Liver (tissue), 9 donors: Measurements from ENCODE around the gene FBXL13. TPM values are rescaled to one million over a fixed set of nuclear protein-coding genes. Genes with fewer than 3 reads are reported as not detected.

Source experiments
- DNase-seq: peaks from one replicate; pipeline ENCODE4 v3.0.0-alpha.2; 2017; ENCODE audit warnings: low spot score
- H3K27ac ChIP-seq, 2 donors: one replicate each; pipeline ENCODE4 v1.7.0; 2013; ENCODE audit warnings: inconsistent platforms in 2 of 2, low read length in 2 of 2, control low read depth in 1 of 2, low read depth in 1 of 2, mild to moderate bottlenecking in 1 of 2
- H3K27me3 ChIP-seq, 4 donors: one replicate each; pipeline versions ENCODE4 v1.6.1 to v1.7.0; 2013; ENCODE audit warnings: low read length in 3 of 4, inconsistent platforms in 1 of 4, mild to moderate bottlenecking in 1 of 4, moderate library complexity in 1 of 4; ENCODE audit not compliant: control insufficient read depth in 4 of 4, insufficient read depth in 4 of 4
- H3K36me3 ChIP-seq, 4 donors: one replicate each; pipeline versions ENCODE4 v1.6.1 to v1.7.0; 2013; ENCODE audit warnings: low read length in 3 of 4, mild to moderate bottlenecking in 3 of 4, low read depth in 1 of 4, moderate library complexity in 1 of 4; ENCODE audit not compliant: control insufficient read depth in 4 of 4, insufficient read depth in 3 of 4
- H3K4me1 ChIP-seq, 4 donors: one replicate each; pipeline versions ENCODE4 v1.6.1 to v1.7.0; 2013; ENCODE audit warnings: low read length in 3 of 4, mild to moderate bottlenecking in 3 of 4, moderate library complexity in 1 of 4; ENCODE audit not compliant: control insufficient read depth in 4 of 4, insufficient read depth in 4 of 4
- H3K4me3 ChIP-seq, 3 donors: one replicate each; pipeline versions ENCODE4 v1.6.1 to v1.7.0; 2013; ENCODE audit warnings: low read length in 3 of 3, control low read depth in 1 of 3, low read depth in 1 of 3, mild to moderate bottlenecking in 1 of 3
- H3K9ac ChIP-seq, 2 donors: one replicate each; pipeline ENCODE4 v1.7.0; 2013; ENCODE audit warnings: low read length in 2 of 2, mild to moderate bottlenecking in 2 of 2, moderate library complexity in 2 of 2, control low read depth in 1 of 2, low read depth in 1 of 2
- H3K9me3 ChIP-seq, 4 donors: one replicate each; pipeline versions ENCODE4 v1.6.1 to v1.7.0; 2013; ENCODE audit warnings: low read length in 3 of 4; ENCODE audit not compliant: control insufficient read depth in 4 of 4
- EGR1 ChIP-seq, 2 donors: IDR thresholded peaks; 2 replicates each; pipeline ENCODE4 v1.6.1; 2016 to 2018; ENCODE audit warnings: antibody characterized with exemption in 2 of 2, low read depth in 2 of 2
- FOXA1 ChIP-seq: IDR thresholded peaks from 2 replicates; pipeline ENCODE4 v1.6.1; 2016; ENCODE audit warnings: antibody characterized with exemption
- FOXA2 ChIP-seq: IDR thresholded peaks from 2 replicates; pipeline ENCODE4 v1.6.1; 2016; ENCODE audit warnings: antibody characterized with exemption
- GABPA ChIP-seq, 2 donors: IDR thresholded peaks in 1 of 2; conservative IDR thresholded peaks in 1 of 2; 2 replicates each; pipeline ENCODE4 v1.6.1; 2016; ENCODE audit warnings: antibody characterized with exemption in 2 of 2, mild to moderate bottlenecking in 1 of 2, moderate library complexity in 1 of 2
- HNF4A ChIP-seq, 2 donors: conservative IDR thresholded peaks; 2 replicates each; pipeline ENCODE4 v1.6.1; 2016; ENCODE audit warnings: antibody characterized with exemption in 2 of 2, mild to moderate bottlenecking in 2 of 2
- HNF4G ChIP-seq: IDR thresholded peaks from 2 replicates; pipeline ENCODE4 v1.6.1; 2016; ENCODE audit warnings: antibody characterized with exemption
- JUND ChIP-seq, 2 donors: IDR thresholded peaks; 2 replicates each; pipeline ENCODE4 v1.6.1; 2016; ENCODE audit warnings: antibody characterized with exemption in 2 of 2
- NR2F2 ChIP-seq: IDR thresholded peaks from 2 replicates; pipeline ENCODE4 v1.6.1; 2016; ENCODE audit warnings: antibody characterized with exemption
- RAD21 ChIP-seq, 2 donors: IDR thresholded peaks; 2 replicates each; pipeline ENCODE4 v1.6.1; 2016; ENCODE audit warnings: antibody characterized with exemption in 2 of 2, mild to moderate bottlenecking in 2 of 2
- REST ChIP-seq: IDR thresholded peaks from 2 replicates; pipeline ENCODE4 v1.6.1; 2016; ENCODE audit warnings: antibody characterized with exemption, mild to moderate bottlenecking
- RXRA ChIP-seq, 2 donors: IDR thresholded peaks; 2 replicates each; pipeline ENCODE4 v1.6.1; 2017 to 2018; ENCODE audit warnings: antibody characterized with exemption in 2 of 2, mild to moderate bottlenecking in 1 of 2
- SP1 ChIP-seq: IDR thresholded peaks from 2 replicates; pipeline ENCODE4 v1.6.1; 2018; ENCODE audit warnings: antibody characterized with exemption, mild to moderate bottlenecking
- TAF1 ChIP-seq: conservative IDR thresholded peaks from 2 replicates; pipeline ENCODE4 v1.6.1; 2016; ENCODE audit warnings: antibody characterized with exemption, mild to moderate bottlenecking
- YY1 ChIP-seq: IDR thresholded peaks from 2 replicates; pipeline ENCODE4 v1.6.1; 2016; ENCODE audit warnings: antibody characterized with exemption, mild to moderate bottlenecking
- ZBTB33 ChIP-seq: IDR thresholded peaks from 2 replicates; pipeline ENCODE4 v1.6.1; 2016; ENCODE audit warnings: antibody characterized with exemption
- polyA plus RNA-seq, 2 donors: library from polyadenylated mRNA; stranded (reverse) in 1 of 2; unstranded in 1 of 2; fragments of 200-250 nt in 1 of 2; fragments of >200 nt in 1 of 2; fragmentation: Nextera tagmentation in 1 of 2; extraction: Ambion mirVana in 1 of 2; gene quantifications; one replicate each; pipeline versions ENCODE4 v1.2.1 to v1.2.3, GENCODE V29; 2013 to 2015
- total RNA-seq, 2 donors: library from RNA; depleted of rRNA; stranded (reverse); fragments of >200 nt; gene quantifications; one replicate each; pipeline ENCODE4 v1.2.3, GENCODE V29; 2014
- TF ChIP-seq, protein P1 (sequence below): IDR thresholded peaks from 2 replicates; pipeline ENCODE4 v1.6.1; 2016; ENCODE audit warnings: antibody characterized with exemption
- TF ChIP-seq, protein P2 (sequence below): IDR thresholded peaks from 2 replicates; pipeline ENCODE4 v1.6.1; 2016; ENCODE audit warnings: antibody characterized with exemption
- TF ChIP-seq, protein P3 (sequence below): fragments of 150-350 bp; IDR thresholded peaks from 2 replicates; pipeline ENCODE4 v1.5.1; 2017; ENCODE audit warnings: improper control_type of control experiment, low read depth, low read length; ENCODE audit not compliant: missing input control
- donor health status: healthy.
- donor health status: healthy.
- donor health status: healthy.
- donor health status: healthy.
- donor health status: healthy.

FBXL13 gene
- total and polyA plus RNA-seq, 4 donors = 0.03 to 0.75 (median 0.70) TPM; not detected in 1

GRCh38 chr7:103121641-103122040, 47.0 kb upstream of the FBXL13 start:
- TF ChIP-seq RXRA (IDR thresholded peaks at IDR 0.05) (no peak), HNF4G (no peak), FOXA1 (no peak), SP1 (no peak), RAD21 (IDR thresholded peaks at IDR 0.05) (no peak), JUND (IDR thresholded peaks at IDR 0.05) (no peak), HNF4A (conservative IDR thresholded peaks at IDR 0.05) (no peak), NR2F2 (no peak), EGR1 (IDR thresholded peaks at IDR 0.05; ENCODE audit: low read depth in 2 of 2) (no peak), GABPA (IDR thresholded peaks at IDR 0.05 in 1 of 2, conservative IDR thresholded peaks at IDR 0.05 in 1 of 2) (no peak), YY1 (no peak), TAF1 (no peak), REST (no peak), ZBTB33 (no peak), FOXA2 (no peak)
- TF ChIP-seq, protein P1, sequence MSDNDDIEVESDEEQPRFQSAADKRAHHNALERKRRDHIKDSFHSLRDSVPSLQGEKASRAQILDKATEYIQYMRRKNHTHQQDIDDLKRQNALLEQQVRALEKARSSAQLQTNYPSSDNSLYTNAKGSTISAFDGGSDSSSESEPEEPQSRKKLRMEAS = no peak
- TF ChIP-seq, protein P2, sequence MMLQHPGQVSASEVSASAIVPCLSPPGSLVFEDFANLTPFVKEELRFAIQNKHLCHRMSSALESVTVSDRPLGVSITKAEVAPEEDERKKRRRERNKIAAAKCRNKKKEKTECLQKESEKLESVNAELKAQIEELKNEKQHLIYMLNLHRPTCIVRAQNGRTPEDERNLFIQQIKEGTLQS = no peak
- TF ChIP-seq, protein P3, sequence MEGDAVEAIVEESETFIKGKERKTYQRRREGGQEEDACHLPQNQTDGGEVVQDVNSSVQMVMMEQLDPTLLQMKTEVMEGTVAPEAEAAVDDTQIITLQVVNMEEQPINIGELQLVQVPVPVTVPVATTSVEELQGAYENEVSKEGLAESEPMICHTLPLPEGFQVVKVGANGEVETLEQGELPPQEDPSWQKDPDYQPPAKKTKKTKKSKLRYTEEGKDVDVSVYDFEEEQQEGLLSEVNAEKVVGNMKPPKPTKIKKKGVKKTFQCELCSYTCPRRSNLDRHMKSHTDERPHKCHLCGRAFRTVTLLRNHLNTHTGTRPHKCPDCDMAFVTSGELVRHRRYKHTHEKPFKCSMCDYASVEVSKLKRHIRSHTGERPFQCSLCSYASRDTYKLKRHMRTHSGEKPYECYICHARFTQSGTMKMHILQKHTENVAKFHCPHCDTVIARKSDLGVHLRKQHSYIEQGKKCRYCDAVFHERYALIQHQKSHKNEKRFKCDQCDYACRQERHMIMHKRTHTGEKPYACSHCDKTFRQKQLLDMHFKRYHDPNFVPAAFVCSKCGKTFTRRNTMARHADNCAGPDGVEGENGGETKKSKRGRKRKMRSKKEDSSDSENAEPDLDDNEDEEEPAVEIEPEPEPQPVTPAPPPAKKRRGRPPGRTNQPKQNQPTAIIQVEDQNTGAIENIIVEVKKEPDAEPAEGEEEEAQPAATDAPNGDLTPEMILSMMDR = no peak
- H3K4me1 ChIP-seq = no peaks in the 10 kb centered on the region
- H3K4me3 ChIP-seq = no peak overlapping the region
- DNase-seq = no peak
- no peak overlapping the region for H3K9ac ChIP-seq
- H3K36me3 ChIP-seq = peaks cover 0 to 27% (median 20%) of the 10 kb centered on the region in 4 donors
- H3K27me3 ChIP-seq = no peaks in the 10 kb centered on the region
- no peaks in the 10 kb centered on the region for H3K9me3 ChIP-seq
- H3K27ac ChIP-seq = no peak overlapping the region
